GM10266 (cell line): ENCODE measurements around the gene HMGCLL1.

Source experiments
- DNase-seq: peaks from one replicate; pipeline ENCODE4 v3.0.0; 2012; ENCODE audit errors: extremely low spot score
- TF ChIP-seq, protein P1 (sequence below): IDR thresholded peaks from 2 replicates; pipeline ENCODE4 v1.5.1; 2012; ENCODE audit warnings: mild to moderate bottlenecking, low read depth; ENCODE audit not compliant: control insufficient read depth, insufficient read depth; ENCODE audit errors: missing control alignments

The HMGCLL1 gene

DNA sequence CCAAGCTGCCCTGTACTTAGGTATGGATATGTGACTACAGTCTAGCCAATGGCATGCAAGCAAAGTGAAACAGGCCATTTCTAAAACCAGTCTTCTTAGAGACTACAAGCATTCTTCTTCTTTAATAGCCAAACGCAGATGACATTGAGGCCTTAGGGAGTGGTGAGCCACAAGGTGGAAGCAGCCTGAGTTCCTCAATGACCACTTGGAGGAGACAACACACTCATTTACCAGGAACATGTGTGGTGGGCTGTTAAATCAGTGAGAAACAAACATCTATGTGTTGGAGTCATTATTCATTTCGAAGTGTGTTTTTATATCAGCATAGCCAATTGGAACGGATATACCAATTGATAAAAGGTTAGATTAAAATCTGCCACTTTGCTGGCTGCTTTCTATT lies 129.8 kb downstream of the HMGCLL1 start:
- TF ChIP-seq, protein P1, sequence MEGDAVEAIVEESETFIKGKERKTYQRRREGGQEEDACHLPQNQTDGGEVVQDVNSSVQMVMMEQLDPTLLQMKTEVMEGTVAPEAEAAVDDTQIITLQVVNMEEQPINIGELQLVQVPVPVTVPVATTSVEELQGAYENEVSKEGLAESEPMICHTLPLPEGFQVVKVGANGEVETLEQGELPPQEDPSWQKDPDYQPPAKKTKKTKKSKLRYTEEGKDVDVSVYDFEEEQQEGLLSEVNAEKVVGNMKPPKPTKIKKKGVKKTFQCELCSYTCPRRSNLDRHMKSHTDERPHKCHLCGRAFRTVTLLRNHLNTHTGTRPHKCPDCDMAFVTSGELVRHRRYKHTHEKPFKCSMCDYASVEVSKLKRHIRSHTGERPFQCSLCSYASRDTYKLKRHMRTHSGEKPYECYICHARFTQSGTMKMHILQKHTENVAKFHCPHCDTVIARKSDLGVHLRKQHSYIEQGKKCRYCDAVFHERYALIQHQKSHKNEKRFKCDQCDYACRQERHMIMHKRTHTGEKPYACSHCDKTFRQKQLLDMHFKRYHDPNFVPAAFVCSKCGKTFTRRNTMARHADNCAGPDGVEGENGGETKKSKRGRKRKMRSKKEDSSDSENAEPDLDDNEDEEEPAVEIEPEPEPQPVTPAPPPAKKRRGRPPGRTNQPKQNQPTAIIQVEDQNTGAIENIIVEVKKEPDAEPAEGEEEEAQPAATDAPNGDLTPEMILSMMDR = no peak
- DNase-seq = no peak

DNA sequence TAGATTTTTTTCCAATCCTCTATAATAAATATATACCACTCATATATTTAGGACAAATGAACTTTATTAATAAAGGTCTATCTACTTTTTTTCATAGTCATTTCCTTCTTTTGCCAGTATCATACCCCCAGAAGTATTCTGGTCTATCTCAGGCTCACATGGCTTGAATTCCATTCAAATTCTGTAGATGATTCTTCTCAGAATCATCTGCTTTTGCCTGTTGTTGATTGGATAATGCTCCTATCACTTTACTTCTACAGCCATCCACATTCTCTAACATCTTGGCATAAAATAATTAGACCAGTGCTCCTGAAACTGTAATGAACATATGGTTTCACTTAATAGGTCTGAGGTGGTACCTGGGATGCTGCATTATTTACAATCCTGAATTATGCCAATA lies 130.5 kb downstream of the HMGCLL1 start:
- TF ChIP-seq, protein P1 = no peak
- no peak for DNase-seq

DNA sequence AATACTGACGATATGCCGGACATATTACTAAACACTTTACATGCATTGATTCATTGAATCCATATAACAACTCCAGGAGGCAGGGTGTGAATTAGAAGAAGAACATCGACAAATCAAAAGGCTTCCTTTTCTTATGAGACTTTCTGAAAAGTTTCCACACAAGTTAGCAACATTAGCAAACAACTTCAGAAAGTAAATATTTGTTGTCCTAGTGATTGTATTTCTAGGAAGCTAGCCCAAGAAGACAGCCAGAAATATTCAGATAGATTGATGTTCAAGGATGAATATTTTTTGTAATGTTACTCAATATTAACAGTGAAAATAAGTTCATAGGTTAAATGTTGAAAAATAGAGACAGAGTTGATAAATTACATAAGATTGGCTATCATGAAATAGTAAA lies 131.1 kb downstream of the HMGCLL1 start:
- no peak for DNase-seq
- TF ChIP-seq, protein P1 = no peak

DNA sequence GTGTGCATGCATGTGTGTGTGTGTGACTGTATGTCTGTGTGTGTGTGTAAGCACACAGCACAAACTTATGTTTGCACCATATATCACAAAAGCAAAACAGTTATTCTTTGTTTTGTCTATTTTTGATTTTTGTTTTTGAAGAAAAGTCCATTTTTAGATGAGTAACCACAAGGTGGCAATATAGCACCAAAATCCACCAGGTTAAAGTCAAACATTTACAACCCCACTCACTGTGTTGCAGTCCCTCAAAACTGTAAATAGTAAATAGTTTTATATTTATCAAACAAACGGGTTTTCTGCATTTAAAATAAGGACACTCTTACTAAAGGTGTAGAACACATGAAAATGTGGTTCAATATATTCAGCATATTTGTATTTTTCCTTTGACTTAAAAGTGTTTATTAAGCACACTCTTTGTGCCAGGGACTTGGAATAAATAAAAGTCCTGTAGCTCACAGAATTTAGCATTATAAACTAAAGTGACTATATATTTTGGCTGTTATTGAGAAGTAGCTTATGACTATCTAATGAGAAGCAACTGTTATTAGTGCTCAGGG lies 133.3 kb downstream of the HMGCLL1 start:
- TF ChIP-seq, protein P1 = peak; percentile 53
- DNase-seq = no peak

DNA sequence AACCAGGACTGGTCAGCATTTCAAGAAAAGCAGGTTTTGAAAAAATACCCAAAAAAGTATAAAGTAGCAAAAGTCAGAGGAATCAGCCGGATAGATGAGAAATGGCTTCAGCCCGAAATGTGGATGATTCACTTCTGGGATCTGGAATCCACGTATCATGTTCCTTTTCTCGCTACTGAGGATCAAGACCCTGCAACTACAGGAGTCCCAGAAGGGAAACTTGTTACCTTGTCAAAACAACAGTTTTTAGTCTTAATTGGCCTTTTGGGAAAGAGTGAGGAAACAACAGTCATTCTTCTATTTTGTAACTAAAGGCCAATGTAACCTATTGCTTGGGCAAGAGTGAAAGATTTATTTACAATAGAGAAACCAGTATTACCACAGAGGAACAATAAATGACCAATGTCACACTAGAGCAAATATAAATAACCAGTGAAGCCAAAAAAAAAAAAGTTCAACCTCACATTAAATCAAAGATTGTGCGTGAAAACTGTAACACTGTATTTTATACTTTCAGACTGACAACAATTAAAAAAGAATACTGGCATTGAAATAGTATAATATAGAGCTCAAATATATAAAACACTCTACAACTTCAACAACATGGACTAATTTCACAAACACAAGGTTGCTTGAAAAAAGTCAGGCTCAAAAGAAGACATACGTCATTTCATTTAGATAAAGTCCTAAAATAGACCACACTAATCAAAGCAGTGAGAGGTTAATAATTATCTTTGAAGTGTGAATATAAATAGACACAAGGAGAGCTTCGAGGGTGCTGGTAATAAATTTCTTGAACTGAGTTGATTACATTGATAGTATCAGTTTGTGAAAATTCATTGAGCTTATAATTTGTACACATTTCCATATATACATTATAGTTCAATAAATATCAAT lies 135.5 kb downstream of the HMGCLL1 start:
- TF ChIP-seq, protein P1 = no peak
- DNase-seq = no peak

DNA sequence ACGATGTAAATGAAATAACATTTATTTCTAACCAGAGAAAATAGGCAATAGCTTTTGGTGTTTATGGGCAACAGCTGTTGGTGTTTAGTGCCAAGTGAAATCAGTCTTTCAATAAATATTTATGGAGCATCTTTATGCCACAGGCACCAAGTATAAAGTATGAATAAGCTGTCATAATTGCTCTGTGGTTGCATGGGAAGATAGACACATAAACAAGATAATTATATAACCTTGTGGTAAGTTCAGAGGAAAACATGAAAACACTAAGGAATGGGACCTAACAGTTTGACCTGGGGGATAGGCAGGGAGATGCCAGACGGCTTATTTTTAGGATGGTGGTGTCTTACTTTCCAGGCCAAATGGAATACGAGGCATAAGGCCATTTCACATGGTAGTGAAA lies 140.8 kb downstream of the HMGCLL1 start:
- TF ChIP-seq, protein P1 = no peak
- no peak for DNase-seq

DNA sequence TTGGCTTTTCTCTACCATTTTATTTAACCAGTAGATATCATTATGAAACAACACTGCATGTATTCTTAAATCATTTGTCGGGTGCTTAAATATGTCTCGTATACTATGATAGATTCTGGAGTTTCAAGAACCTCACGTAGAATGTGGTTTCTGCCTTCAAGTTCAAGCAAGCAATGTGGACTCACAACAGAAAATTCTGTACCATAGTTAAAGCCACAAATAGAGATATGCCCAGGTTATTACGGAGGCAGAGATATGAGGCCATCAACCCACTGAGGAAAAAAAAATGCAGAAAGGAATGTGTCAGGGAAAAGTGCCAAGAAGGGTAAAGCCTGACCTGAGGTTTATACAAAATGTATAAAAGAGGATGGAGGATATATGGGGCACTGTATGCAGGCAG lies 141.9 kb downstream of the HMGCLL1 start:
- TF ChIP-seq, protein P1 = no peak
- DNase-seq = no peak
